ENCODE results near the gene IP6K2.

IP6K2 gene

DNA sequence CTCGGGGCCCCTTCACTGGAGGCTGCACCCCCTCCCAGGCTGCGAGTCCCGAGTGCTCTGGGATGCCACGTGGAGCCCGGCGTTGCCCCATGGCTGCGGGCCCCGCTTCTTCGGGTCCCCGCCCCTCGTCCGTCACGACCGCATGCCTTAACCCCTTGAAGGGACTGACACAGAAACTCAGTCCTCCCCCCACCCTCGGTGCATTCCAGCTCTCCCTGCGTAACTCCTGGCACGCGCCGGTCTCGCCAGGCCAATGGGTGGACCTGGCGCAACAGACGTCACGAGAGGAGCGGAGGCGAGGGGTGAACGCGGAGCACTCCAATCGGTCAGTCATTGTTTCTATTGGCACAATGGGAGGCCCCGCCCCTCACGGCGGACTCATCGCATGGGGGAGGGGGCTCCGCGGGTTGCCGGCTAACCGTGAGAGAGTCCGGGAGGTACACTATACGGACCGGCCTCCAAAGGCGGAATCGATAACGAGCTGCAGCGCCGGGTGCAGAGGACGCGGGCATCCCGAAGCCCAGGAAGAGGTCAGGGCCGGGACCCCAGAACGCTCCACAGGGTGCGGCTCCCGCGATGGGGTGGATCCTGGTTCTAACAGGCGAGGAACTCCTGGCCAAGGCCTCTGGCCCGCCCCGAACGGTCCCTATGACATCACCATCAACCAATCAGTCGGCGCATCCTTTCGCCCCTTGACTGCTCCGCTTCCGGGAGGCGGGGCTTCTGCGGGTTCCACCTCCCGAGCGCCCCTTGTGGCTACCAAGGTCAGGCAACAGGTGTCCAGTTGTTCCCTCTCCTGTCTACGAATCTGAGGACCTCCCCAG lies 53.3 kb downstream of the IP6K2 start:
- Mint-ChIP-seq H3K27me3 (ENCODE audit: low read depth, poor library complexity) (no peaks in the 10 kb centered on the region), H3K27ac (peak overlapping the region; percentile 100), H3K9me3 (peaks cover 3% of the 10 kb centered on the region), H3K4me1 (peaks cover 18% of the 10 kb centered on the region), H3K36me3 (ENCODE audit: low read depth) (peaks cover 36% of the 10 kb centered on the region), H3K4me3 (peak overlapping the region; percentile 98)
- DNase-seq, result peak; percentile 98
- TF ChIP-seq, protein P1, sequence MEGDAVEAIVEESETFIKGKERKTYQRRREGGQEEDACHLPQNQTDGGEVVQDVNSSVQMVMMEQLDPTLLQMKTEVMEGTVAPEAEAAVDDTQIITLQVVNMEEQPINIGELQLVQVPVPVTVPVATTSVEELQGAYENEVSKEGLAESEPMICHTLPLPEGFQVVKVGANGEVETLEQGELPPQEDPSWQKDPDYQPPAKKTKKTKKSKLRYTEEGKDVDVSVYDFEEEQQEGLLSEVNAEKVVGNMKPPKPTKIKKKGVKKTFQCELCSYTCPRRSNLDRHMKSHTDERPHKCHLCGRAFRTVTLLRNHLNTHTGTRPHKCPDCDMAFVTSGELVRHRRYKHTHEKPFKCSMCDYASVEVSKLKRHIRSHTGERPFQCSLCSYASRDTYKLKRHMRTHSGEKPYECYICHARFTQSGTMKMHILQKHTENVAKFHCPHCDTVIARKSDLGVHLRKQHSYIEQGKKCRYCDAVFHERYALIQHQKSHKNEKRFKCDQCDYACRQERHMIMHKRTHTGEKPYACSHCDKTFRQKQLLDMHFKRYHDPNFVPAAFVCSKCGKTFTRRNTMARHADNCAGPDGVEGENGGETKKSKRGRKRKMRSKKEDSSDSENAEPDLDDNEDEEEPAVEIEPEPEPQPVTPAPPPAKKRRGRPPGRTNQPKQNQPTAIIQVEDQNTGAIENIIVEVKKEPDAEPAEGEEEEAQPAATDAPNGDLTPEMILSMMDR (IDR thresholded peaks at IDR 0.05), result peak; percentile 83

DNA sequence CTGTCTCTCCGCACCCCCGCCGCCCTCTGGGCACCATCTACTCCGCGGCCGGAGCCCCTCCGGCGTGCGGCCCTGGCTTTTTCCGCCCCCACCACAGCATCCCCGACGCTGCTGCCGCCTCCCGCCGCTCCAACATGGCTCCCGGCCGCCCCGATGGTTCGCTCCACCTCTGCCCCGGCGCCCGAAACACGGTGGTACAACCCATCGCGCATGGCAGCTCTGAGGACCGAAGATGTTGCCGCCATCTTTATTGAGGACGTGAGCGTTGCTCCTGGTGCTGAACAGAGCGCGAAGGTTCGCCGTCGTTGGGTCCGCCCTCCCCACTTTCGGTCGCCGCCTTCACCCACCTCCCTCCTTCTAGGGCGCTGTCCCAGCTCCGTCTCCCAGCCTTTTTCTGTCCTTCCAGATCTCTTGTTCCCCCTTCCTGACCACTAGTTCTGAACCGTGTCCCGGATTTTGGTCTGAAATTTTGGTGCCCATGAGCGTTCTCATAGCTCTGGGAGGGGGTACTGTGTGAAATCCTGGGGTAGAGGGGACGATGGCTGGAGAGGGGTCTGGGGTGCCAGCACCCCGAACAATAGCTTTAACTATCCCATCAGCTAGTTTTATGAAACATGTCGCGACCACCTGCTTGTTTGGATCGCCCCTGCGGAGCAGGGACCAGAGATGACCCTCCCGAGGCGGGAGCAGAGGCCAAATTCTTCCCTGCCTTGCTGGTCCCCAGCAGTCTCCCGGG lies 54.1 kb downstream of the IP6K2 start, which contains the start of gene CELSR3:
Gene CELSR3 (minus strand): TSS at position 134 of the 736 bp plus-strand sequence. CDS start 252 bp downstream, outside the sequence.
- no peaks in the 10 kb centered on the region for H3K27me3 Mint-ChIP-seq (ENCODE audit: low read depth, poor library complexity)
- H3K4me3 Mint-ChIP-seq, result peak within 1 kb of the TSS; percentile 98
- H3K36me3 Mint-ChIP-seq (ENCODE audit: low read depth), result peaks cover 36% of the 10 kb centered on the region
- DNase-seq, result peak; percentile 86
- peak within 1 kb of the TSS; percentile 100 for H3K27ac Mint-ChIP-seq
- H3K9me3 Mint-ChIP-seq, result peaks cover 4% of the 10 kb centered on the region
- peaks cover 18% of the 10 kb centered on the region for H3K4me1 Mint-ChIP-seq
- TF ChIP-seq, protein P1 (IDR thresholded peaks at IDR 0.05), result no peak

DNA sequence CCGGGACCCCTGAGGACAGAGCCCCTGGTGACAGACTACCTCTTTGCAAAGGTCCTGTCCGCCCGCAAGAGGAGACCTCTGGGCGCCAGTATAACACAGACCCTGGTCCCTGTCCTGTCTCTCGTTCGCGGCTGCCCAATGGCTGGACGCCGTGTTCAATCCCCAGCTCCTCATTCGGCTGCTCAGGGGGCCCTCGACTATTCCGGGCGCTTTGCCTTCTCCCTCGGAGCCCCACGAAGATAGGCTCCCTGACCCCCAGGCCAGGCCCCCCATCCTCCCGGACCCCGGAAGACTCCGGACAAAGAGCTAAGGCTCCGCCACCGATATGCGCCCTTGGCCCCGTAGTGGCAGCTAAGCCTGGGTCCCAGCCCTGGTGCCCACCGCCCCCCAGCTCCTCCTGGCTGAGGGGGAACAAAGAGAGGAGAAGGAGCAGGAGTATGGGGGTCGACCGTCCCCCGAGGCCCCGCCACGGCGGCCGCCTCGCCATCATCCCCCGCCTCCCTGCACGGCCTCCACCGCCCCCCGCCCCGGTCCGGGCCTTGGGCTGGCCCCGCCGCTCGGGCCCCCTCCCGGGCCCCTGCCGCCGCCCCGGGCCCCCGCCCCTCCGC lies 54.8 kb downstream of the IP6K2 start:
- H3K4me3 Mint-ChIP-seq, result peak overlapping the region; percentile 98
- H3K9me3 Mint-ChIP-seq, result peaks cover 4% of the 10 kb centered on the region
- TF ChIP-seq, protein P1 (IDR thresholded peaks at IDR 0.05), result no peak
- H3K36me3 Mint-ChIP-seq (ENCODE audit: low read depth), result peaks cover 40% of the 10 kb centered on the region
- DNase-seq, result no peak
- peaks cover 18% of the 10 kb centered on the region for H3K4me1 Mint-ChIP-seq
- no peak overlapping the region for H3K27ac Mint-ChIP-seq
- no peaks in the 10 kb centered on the region for H3K27me3 Mint-ChIP-seq (ENCODE audit: low read depth, poor library complexity)

DNA sequence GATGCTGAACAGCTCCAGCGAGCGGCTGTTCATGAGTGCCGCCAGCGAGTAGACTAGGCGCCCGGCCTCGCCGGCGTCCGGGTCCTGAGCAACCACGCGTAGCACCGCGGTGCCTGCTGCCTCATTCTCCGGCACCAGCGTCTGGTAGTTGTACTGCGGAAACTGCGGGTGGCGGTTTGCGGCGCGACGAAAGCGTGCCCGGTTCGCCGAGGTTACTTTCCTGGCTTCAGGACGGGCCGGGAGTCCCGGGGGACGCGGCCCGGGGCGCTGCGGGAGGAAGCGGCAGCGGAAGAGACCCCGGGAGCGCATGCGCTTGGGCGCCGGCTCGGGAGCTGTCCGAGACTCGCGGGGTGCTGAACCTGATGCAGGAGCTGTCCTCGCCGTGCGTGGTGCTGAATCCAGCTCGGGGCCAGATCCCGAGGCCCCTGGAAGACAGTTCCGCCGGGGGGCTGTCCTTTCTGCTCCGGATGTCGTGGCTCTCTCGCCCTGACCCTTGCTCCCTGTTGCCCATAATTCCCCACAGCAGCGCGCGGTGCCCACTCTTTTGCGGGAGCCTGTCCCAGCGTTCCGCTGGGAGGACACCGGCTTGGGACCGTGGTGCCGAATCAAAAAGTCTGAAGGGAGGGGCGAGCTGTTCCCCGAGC lies 55.4 kb downstream of the IP6K2 start:
- peak; percentile 94 for DNase-seq
- TF ChIP-seq, protein P1 (IDR thresholded peaks at IDR 0.05), result no peak
- H3K27ac Mint-ChIP-seq, result no peak overlapping the region
- no peaks in the 10 kb centered on the region for H3K27me3 Mint-ChIP-seq (ENCODE audit: low read depth, poor library complexity)
- peaks cover 18% of the 10 kb centered on the region for H3K4me1 Mint-ChIP-seq
- peaks cover 4% of the 10 kb centered on the region for H3K9me3 Mint-ChIP-seq
- H3K4me3 Mint-ChIP-seq, result peak overlapping the region; percentile 77
- H3K36me3 Mint-ChIP-seq (ENCODE audit: low read depth), result peaks cover 37% of the 10 kb centered on the region

DNA sequence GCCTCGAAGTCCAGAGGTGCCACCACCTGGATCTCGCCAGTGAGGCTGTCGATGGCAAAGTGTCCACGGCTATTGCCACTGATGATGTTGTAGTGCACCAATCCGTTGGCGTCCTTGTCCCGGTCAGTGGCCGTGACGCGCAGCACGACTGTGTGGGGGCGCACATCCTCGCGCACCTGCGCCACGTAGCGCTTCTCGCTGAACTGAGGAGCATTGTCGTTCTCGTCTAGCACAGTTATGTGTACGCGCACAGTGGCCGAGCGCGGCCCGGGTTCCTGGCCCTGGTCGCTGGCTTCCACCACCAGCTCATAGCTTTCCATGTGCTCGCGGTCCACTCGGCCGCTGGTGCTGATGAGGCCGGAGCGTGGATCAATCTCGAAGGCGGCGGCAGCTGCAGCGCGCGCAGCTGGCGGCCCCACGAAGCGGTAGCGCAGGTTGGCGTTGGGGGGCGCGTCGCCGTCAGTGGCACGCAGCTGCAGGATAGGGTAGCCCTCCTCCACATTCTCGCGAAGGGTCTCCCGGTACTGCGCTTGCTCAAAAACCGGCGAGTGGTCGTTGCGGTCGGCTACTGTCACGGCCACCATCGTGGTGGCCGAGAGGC lies 56.1 kb downstream of the IP6K2 start:
- Mint-ChIP-seq H3K27me3 (ENCODE audit: low read depth, poor library complexity) (no peaks in the 10 kb centered on the region), H3K36me3 (ENCODE audit: low read depth) (peaks cover 30% of the 10 kb centered on the region), H3K4me1 (peaks cover 18% of the 10 kb centered on the region), H3K9me3 (peaks cover 4% of the 10 kb centered on the region), H3K27ac (no peak overlapping the region), H3K4me3 (no peak overlapping the region)
- TF ChIP-seq, protein P1 (IDR thresholded peaks at IDR 0.05), result no peak
- no peak for DNase-seq

Measured in nephron progenitor cell (in vitro differentiated cells).